Esophagus squamous epithelium (tissue), 4 donors: ENCODE results near the gene ESRP2.

Experiments used
- POLR2A ChIP-seq, 4 donors: fragments of 450-650 bp; IDR thresholded peaks; one replicate each; pipeline ENCODE4 v1.6.1; 2017; ENCODE audit warnings: antibody characterized with exemption in 4 of 4, mild to moderate bottlenecking in 4 of 4, moderate library complexity in 3 of 4
- TF ChIP-seq, protein P1 (sequence below), 6 experiments: fragments of 450-650 bp in 4 of 6; fragments of 200-600 bp in 2 of 6; sonication (generic) in 2 of 6; IDR thresholded peaks; one replicate each; pipeline ENCODE4 v1.5.1; 2016 to 2019; ENCODE audit warnings: antibody characterized with exemption in 6 of 6, mild to moderate bottlenecking in 4 of 6, moderate library complexity in 4 of 6

- TF ChIP-seq, protein P1, sequence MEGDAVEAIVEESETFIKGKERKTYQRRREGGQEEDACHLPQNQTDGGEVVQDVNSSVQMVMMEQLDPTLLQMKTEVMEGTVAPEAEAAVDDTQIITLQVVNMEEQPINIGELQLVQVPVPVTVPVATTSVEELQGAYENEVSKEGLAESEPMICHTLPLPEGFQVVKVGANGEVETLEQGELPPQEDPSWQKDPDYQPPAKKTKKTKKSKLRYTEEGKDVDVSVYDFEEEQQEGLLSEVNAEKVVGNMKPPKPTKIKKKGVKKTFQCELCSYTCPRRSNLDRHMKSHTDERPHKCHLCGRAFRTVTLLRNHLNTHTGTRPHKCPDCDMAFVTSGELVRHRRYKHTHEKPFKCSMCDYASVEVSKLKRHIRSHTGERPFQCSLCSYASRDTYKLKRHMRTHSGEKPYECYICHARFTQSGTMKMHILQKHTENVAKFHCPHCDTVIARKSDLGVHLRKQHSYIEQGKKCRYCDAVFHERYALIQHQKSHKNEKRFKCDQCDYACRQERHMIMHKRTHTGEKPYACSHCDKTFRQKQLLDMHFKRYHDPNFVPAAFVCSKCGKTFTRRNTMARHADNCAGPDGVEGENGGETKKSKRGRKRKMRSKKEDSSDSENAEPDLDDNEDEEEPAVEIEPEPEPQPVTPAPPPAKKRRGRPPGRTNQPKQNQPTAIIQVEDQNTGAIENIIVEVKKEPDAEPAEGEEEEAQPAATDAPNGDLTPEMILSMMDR (IDR thresholded peaks at IDR 0.05) = no peak
- no peak for TF ChIP-seq POLR2A (IDR thresholded peaks at IDR 0.05)
These were observed 48.4 kb downstream of the ESRP2 start for GRCh38 chr16:68187505-68187904.
